Bronchial epithelial cell (primary cell): ENCODE measurements around the gene PLEKHA7. TPM values are rescaled to one million over a fixed set of nuclear protein-coding genes. Genes with fewer than 3 reads are reported as not detected.
A peak's percentile ranks its signal among the peaks of the same experiment; 100 is the strongest.
"Not testable (repeated sequence)": the region's sequence is repeated elsewhere in the genome, so short reads cannot be mapped to it uniquely, and the experiment has no call there.

Experiments used
- DNase-seq: peaks from one replicate; pipeline ENCODE4 v3.0.0-alpha.2; 2010; ENCODE audit warnings: low read depth
- FAIRE-seq: peaks from 2 replicates; lab custom pipeline; 2011; peaks lifted over from hg19 to GRCh38; lab: Jason Lieb, UNC
- H3K27me3 ChIP-seq: 2 replicates; pipeline ENCODE4 v1.5.1; 2011; ENCODE audit warnings: low read length; ENCODE audit not compliant: control insufficient read depth, insufficient read depth
- H3K36me3 ChIP-seq: 2 replicates; pipeline ENCODE4 v1.5.1; 2011; ENCODE audit warnings: low read length; ENCODE audit not compliant: control insufficient read depth, insufficient read depth
- H3K4me3 ChIP-seq: 2 replicates; pipeline ENCODE4 v1.5.1; 2011; ENCODE audit warnings: mild to moderate bottlenecking, low read depth, low read length, control low read depth
- CTCF ChIP-seq: IDR thresholded peaks from 2 replicates; pipeline ENCODE4 v1.5.1; 2011; ENCODE audit warnings: mild to moderate bottlenecking, moderate library complexity, low read length, control low read depth, inconsistent platforms; ENCODE audit not compliant: insufficient read depth, severe bottlenecking
- total RNA-seq: library from RNA; depleted of rRNA; stranded (reverse); fragments of >200 nt; gene quantifications from 2 replicates; pipeline ENCODE4 v1.2.1, GENCODE V29; 2014

Gene PLEKHA7
- total RNA-seq, 1 donor from 2014 or later = 2.4 TPM

GRCh38 chr11:16876053-16876752 lies 138.0 kb downstream of the PLEKHA7 start:
- peak; percentile 88 for FAIRE-seq
- H3K4me3 ChIP-seq = no peak overlapping the region
- no peaks in the 10 kb centered on the region for H3K27me3 ChIP-seq
- TF ChIP-seq CTCF = no peak
- no peaks in the 10 kb centered on the region for H3K36me3 ChIP-seq
- peak; percentile 88 for DNase-seq

GRCh38 chr11:16874275-16874975 lies 139.8 kb downstream of the PLEKHA7 start:
- no peak for TF ChIP-seq CTCF
- H3K4me3 ChIP-seq = no peak overlapping the region
- no peaks in the 10 kb centered on the region for H3K27me3 ChIP-seq
- DNase-seq = no peak
- H3K36me3 ChIP-seq = peaks cover 1% of the 10 kb centered on the region
- no peak for FAIRE-seq

- no peak for FAIRE-seq
- TF ChIP-seq CTCF = no peak
- H3K36me3 ChIP-seq = peaks cover 1% of the 10 kb centered on the region
- H3K4me3 ChIP-seq = no peak overlapping the region
- no peak for DNase-seq
- H3K27me3 ChIP-seq = no peaks in the 10 kb centered on the region
Measured at GRCh38 chr11:16873289-16873688, 140.9 kb downstream of the PLEKHA7 start.

- DNase-seq = no peak
- no peaks in the 10 kb centered on the region for H3K27me3 ChIP-seq
- H3K36me3 ChIP-seq = peaks cover 1% of the 10 kb centered on the region
- no peak overlapping the region for H3K4me3 ChIP-seq
- no peak for FAIRE-seq
- no peak for TF ChIP-seq CTCF
Measured at GRCh38 chr11:16871368-16871767, 142.8 kb downstream of the PLEKHA7 start.

- DNase-seq = peak; percentile 67
- no peak for TF ChIP-seq CTCF
- Histone ChIP-seq H3K27me3 (no peaks in the 10 kb centered on the region), H3K36me3 (peaks cover 1% of the 10 kb centered on the region), H3K4me3 (no peak overlapping the region)
- peak; percentile 81 for FAIRE-seq
Measured at GRCh38 chr11:16867097-16867496, 147.1 kb downstream of the PLEKHA7 start.

- not testable (repeated sequence) for H3K27me3 ChIP-seq, H3K36me3 ChIP-seq, DNase-seq, H3K4me3 ChIP-seq, FAIRE-seq
Measured at GRCh38 chr11:16864428-16864827, 149.8 kb downstream of the PLEKHA7 start.
